Measurements from ENCODE around the gene TBC1D16.
"Not testable (repeated sequence)": the region's sequence is repeated elsewhere in the genome, so short reads cannot be mapped to it uniquely, and the experiment has no call there.

GRCh38 chr17:79994228-79994569 lies 41.5 kb downstream of the TBC1D16 start:
- TF ChIP-seq CTCF, POLR2A (IDR thresholded peaks at IDR 0.05): not testable (repeated sequence)

Measured in lower leg skin (tissue), 3 donors.